ENCODE data around the gene TMOD1. TPM values are rescaled to one million over a fixed set of nuclear protein-coding genes. Genes with fewer than 3 reads are reported as not detected.

The TMOD1 gene
- total and polyA plus RNA-seq, 9 of the 15 experiments (the other 6 are each of a cell fraction or from before 2014, with no cell fraction given), result 7.1 to 41.2 (median 14.2) TPM

DNA sequence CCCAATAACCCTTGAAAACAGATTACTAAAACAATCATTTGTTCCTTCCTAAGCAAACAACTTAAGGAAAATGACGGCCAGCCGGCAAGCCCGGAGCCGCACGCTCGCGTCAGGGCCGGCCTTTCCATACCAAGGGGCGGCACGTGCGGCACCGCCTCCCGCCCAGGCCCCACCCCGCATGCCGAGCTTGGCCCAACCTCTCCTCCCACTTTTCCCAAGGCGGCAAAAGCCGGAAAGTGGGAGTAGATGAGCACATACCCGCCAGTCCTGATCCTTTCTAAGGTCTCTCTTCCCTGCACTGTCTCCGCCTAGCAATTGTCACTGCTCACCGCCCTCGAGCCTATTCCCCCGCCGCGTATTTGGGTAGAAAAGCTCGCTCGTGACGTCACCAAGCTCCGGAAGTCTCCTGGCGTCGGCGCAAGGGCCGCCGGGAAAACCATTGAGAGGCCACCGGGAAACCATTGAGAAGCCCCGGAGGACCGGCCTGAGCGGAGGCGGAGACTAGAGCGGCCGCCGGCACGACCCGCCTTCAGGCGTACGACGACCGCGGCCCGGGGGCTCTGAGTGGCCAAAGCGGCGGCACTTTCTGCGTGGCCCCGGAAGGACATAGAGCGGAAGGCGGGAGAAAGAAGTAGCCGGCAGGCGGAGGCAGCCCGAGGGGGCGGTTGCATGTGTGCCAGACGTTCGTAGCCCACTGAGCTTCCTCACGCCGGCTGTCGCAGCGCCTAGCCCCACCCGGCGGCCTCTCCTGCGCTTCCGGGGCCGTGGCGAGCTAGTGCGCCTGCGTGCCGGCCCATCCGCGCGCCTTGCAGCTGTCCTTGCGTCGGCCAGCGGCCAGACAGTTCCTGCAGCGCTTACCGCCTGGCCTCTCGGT is 131.8 kb downstream of the TMOD1 start, which contains the start of the genes NCBP1 and TSTD2 (continued):
- TF ChIP-seq, protein P1, sequence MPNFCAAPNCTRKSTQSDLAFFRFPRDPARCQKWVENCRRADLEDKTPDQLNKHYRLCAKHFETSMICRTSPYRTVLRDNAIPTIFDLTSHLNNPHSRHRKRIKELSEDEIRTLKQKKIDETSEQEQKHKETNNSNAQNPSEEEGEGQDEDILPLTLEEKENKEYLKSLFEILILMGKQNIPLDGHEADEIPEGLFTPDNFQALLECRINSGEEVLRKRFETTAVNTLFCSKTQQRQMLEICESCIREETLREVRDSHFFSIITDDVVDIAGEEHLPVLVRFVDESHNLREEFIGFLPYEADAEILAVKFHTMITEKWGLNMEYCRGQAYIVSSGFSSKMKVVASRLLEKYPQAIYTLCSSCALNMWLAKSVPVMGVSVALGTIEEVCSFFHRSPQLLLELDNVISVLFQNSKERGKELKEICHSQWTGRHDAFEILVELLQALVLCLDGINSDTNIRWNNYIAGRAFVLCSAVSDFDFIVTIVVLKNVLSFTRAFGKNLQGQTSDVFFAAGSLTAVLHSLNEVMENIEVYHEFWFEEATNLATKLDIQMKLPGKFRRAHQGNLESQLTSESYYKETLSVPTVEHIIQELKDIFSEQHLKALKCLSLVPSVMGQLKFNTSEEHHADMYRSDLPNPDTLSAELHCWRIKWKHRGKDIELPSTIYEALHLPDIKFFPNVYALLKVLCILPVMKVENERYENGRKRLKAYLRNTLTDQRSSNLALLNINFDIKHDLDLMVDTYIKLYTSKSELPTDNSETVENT (CRISPR knock-in tag; IDR thresholded peaks at IDR 0.05), result no peak; the same call in 1 of the 2 replicates
- TF ChIP-seq CEBPB (tag; IDR thresholded peaks at IDR 0.05) (no peak), RBBP5 (IDR thresholded peaks at IDR 0.05; ENCODE audit: borderline replicate concordance, insufficient read depth, low read length, poor library complexity, severe bottlenecking) (no peak), LARP7 (IDR thresholded peaks at IDR 0.05) (no peak), RCOR1 (IDR thresholded peaks at IDR 0.05; ENCODE audit: borderline replicate concordance in 1 of 2, low read depth in 2 of 2, low read length in 2 of 2) (peak in 1 of 2 experiments; percentile 3; a peak in 1 of 4 replicates), ZNF408 (CRISPR knock-in tag; IDR thresholded peaks at IDR 0.05; ENCODE audit: low read depth) (no peak), ZSCAN32 (CRISPR knock-in tag; IDR thresholded peaks at IDR 0.05) (no peak), ZNF449 (CRISPR knock-in tag; IDR thresholded peaks at IDR 0.05) (no peak), ZNF347 (CRISPR knock-in tag; IDR thresholded peaks at IDR 0.05; ENCODE audit: low read depth) (no peak), RBM15 (IDR thresholded peaks at IDR 0.05; ENCODE audit: insufficient read depth, low read length) (no peak), MTF1 (CRISPR knock-in tag; IDR thresholded peaks at IDR 0.05; ENCODE audit: borderline replicate concordance) (no peak), NFXL1 (CRISPR knock-in tag; IDR thresholded peaks at IDR 0.05) (no peak), MYNN (IDR thresholded peaks at IDR 0.05) (no peak), MYNN (CRISPR knock-in tag; IDR thresholded peaks at IDR 0.05) (no peak), DEAF1 (CRISPR knock-in tag; IDR thresholded peaks at IDR 0.05) (no peak), SMAD4 (CRISPR knock-in tag; conservative IDR thresholded peaks at IDR 0.05) (peak; percentile 83), CEBPG (CRISPR knock-in tag; IDR thresholded peaks at IDR 0.05) (peak; percentile 34; the same call in 1 of the 2 replicates), CEBPG (tag; conservative IDR thresholded peaks at IDR 0.05 in 1 of 2, IDR thresholded peaks at IDR 0.05 in 1 of 2) (no peak; a peak in 2 of 4 replicates), ZNF165 (CRISPR knock-in tag; IDR thresholded peaks at IDR 0.05; ENCODE audit: borderline replicate concordance) (no peak), FOXJ3 (CRISPR knock-in tag; IDR thresholded peaks at IDR 0.05) (no peak), ZNF507 (tag; conservative IDR thresholded peaks at IDR 0.05) (no peak), CC2D1A (IDR thresholded peaks at IDR 0.05) (no peak), ZKSCAN3 (CRISPR knock-in tag; IDR thresholded peaks at IDR 0.05) (no peak), PHB2 (IDR thresholded peaks at IDR 0.05; ENCODE audit: low read depth) (no peak), CBX1 (IDR thresholded peaks at IDR 0.05; ENCODE audit: low read depth) (no peak; the same call in 1 of the 2 replicates)

Data from K562 (cell line).